HG03064 (cell line): ENCODE measurements around the gene PHYKPL.
"Not testable (repeated sequence)": the region's sequence is repeated elsewhere in the genome, so short reads cannot be mapped to it uniquely, and the experiment has no call there.

Experiments used
- ATAC-seq: cut with Tn5 transposase; IDR thresholded peaks from one replicate; pipeline ENCODE4 v1.9.1; 2021; ENCODE audit warnings: low read depth; ENCODE audit not compliant: unreplicated experiment

PHYKPL gene

DNA sequence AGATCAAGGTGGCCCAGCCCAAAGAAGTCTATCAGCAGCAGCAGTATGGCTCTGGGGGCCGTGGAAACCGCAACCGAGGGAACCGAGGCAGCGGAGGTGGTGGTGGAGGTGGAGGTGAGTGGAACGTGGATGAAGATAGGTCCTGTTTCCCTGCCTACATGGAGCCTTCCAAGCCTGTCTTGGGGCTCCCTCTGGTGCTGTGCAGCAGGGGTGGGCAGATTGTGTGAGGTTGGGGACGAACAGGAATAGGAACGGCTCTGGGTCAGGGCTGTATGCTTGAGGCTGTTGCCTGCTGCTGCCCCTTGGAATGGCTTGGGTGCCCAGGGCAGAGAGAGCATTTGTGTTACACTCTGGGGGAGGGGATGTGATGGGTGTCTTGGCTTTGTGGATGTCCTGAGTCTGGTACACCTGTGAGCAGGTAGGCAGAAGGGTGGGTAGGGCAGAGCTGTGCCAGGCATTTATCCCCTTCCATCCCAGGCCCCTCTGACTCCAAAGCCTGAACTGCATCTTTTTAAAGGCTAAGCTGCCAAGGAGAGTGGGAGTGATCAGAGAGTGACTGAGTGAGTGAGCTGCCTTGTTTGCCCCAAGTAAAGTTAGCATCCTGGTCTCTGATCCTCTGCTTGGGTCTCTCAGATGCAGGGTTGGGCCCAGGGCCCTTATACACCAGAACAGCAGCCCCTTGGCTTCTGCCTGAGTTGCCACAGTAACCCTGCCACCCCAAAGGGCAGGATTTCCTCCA is 23.1 kb downstream of the PHYKPL start:
- ATAC-seq: no peak

DNA sequence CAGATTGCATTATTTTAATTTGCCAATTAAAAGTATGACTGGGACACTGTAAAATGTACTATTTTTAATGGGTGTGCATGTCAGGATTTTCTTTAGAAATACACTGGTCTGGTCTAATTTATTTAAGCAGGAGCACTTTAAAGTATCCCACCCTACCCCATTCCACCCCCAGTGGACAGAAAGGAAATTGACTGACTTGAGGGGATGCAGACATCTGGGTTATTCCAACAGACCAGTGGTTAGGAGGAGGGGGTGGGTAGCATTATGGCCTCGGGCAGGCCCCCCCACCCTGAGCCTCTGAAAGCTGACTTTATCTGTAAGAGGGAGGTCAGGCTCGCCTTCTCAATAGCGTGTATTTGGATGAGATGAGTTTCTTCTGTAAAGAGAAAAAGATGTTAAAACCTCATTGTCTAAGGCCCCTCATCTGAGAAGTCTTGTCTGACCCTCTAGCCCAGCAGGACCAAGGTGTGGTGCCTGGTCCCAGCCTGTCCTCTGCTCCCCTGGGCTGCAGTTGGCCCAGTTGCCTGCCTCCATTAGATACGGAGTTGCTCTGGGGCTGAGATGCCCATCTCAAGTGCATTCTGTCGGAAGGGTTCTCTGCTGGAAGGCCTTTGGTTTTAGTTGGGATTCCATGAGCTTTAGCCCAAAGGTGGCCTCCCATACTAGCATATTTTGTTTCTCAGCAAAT is 23.9 kb downstream of the PHYKPL start:
- no peak for ATAC-seq

DNA sequence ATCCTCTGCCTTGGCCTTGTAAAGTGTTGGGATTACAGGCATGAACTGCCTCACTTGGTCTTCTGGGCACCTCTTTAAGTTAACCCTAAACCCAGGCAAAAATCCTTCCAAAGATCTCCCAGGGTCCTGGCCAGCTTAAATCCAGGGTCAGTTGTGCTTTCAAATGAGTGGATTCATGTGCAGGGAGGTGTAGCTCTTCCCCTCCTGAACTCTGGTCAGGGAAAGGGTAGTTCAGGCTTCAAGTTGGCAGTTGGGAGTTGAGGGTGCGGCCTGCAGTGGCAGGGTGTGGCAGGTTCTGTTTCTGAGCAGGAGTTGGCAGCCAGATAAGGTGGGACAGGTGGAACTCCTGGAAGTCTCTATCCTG is 24.7 kb downstream of the PHYKPL start:
- ATAC-seq: no peak

DNA sequence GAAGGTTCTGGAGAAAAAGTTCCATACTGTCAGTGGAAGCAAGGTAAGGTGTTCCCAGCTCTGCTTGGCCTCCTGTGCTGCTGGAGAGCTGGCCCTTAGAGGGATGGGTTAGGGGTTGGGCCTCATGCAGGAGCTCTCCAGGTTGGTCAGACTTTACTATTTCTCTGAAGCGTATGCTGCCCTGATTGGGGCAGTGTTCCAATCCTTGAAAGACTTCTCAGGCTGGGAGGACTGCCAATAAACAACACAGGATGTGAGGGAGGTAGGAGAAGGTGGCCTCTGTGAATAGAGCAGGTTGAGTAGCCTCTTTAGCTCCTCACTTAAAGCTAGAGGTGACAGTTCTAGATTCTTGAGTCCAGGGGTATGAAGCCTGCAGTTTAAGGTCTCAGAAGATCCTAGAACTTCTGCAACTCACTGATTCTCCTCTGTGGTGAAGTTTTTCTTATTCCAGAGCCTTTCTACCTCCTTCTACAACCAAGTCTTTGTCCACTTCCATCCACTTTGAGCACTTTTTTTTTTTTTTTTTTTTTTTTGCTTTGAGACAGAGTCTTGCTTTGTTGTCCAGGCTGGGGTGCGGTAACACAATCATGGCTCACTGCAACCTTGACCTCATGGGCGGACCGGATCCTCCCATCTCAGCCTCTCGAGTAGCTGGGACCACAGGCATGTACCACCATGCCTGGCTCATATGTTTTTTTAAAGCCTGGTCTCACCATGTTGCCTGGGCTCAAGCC is 25.3 kb downstream of the PHYKPL start:
- no peak for ATAC-seq

DNA sequence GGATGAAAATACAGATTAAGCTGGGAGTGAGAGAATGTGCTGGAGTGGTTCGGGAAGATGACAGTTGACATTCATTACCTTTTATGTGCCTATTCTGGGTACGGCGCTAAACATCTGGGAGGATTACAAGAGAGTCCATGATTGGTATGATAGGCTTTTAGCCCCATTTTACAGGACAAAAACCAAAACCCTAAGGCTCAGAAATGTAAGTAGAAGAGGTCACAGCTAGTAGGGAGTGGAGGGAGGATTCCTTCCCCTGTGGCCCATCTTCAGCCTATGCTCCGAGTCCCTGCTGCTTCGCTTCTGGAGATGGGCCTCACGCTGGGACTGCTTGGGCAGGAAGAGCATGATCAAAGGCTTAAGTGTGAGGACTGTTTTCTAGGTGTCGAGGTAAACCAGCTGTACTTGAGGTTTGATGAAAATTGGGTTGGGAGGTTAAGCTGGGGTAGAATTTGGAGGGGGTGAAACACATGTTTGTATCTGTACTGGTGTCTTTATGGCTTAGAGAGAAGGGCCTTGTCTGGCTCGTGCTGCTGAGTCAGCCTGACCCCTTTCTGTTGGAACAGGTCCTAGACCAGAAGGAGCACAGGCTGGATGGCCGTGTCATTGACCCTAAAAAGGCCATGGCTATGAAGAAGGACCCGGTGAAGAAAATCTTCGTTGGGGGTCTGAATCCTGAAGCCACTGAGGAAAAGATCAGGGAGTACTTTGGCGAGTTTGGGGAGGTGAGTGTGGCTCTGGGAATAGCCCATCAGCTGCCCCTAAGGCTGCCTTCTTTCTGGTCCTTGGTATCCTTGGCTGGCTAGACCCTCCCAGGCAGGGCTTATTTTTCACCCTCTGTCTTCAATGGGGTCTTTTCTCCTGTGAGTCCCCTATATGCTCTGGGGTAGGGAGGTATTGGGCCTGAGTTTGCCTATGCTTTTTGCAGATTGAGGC is 26.2 kb downstream of the PHYKPL start:
- no peak for ATAC-seq

DNA sequence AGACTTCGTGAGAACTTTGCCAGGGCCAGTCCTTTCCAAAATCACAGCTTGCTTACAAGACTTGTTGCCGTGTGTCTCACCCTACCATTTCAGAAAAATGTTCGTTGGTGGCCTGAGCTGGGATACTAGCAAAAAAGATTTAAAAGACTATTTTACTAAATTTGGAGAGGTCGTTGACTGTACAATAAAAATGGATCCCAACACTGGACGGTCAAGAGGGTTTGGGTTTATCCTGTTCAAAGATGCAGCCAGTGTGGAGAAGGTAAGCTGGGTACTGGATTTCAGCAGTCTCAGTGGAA is 26.9 kb downstream of the PHYKPL start:
- ATAC-seq: no peak

DNA sequence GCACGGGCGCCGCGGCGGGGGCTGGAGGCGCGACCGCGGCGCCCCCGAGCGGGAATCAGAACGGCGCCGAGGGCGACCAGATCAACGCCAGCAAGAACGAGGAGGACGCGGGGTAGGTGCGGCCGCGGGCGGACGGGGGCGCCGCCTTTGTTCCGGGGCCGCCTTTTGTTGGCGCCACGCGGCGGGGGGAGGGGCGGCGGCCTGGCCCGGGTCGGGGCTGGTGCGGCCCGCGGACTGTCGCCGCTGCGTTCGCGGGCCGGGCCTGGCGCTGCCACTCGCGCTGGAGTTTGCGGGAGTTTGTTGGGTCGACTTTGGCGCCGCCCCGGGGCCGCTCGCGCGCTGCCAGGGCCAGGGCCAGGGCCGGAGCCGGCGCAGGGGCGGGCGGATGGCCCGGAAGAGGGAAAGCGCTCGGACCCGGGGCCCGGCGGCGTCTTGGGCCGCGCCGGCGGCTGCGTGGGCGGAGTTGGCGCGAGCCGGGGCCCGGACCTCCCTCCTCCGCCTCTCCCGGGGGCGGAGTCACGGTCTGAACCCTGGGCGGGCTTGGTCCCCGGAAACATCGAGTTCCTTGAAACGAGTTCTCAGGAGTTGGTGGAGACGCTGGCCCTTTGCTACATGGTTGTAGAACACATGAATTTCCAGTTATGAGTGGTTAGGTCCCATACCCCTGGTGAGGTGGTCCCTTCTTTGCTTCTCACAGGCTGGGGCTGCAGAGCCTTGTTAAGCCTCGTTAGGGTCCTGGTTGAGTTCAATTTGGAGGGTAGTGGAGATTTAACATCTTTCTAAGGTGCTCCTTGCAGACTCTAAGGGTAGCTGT is 27.5 kb downstream of the PHYKPL start:
- peak; percentile 53 for ATAC-seq

DNA sequence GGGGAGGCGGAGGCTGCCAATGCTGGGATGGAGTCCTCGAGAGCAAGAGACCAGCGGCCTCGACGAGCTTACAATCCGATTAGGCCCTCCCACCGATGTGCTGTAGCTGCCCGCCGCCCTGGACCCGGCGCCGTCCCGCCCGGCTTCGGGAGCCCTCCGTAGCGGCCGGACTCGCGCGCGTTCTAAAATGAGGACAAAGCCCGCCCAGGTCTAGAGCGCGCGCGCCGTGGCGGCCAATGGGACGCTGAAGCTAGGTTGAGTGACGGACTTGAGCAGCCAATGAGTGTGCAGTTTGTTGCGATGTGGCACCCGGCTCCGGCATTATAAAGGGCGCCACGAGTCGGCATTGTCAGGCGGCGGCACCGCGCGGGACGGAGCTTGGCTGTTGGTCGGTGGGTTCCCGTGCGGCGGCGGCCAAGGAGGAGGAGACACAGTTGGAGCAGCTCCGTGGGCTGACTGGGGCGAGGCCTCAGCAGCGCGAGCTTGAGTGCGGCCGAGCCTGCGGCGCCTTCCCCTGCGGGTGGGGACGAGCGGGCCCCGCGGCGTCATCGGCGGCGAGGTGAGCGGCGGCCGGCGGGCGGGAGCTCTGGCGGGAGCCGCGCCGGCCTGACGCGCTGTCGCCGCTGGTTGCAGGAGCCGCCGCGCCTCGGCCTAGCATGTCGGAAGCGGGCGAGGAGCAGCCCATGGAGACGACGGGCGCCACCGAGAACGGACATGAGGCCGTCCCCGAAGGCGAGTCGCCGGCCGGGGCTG is 28.2 kb downstream of the PHYKPL start, which contains the start of gene HNRNPAB:
TSS of gene HNRNPAB (plus strand) at position 352 of the 753 bp plus-strand sequence. CDS start at position 657, 305 bp downstream.
- ATAC-seq: peak; percentile 73

DNA sequence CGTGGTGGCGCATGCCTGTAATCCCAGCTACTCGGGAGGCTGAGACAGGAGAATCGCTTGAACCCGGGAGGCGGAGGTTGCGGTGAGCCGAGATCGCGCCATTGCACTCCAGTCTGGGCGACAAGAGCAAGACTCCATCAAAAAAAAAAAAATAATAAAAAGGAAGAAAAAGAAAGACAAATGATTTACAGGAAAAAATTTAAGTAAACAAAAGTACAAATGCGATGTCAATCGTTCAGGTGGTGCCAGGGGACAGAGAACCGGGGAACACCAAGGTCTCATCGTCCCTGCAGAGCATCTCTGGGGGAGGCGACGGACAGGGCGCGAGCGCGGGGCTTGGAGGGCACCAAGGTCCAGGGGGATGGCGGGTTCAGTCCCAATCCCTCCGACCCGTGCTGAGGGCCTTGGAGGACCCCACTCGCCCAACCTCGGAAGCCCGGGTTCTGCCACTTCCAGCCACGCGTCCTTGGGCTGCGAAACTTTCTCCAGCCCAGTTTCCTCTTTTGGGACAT is 28.9 kb downstream of the PHYKPL start:
- ATAC-seq: no peak

DNA sequence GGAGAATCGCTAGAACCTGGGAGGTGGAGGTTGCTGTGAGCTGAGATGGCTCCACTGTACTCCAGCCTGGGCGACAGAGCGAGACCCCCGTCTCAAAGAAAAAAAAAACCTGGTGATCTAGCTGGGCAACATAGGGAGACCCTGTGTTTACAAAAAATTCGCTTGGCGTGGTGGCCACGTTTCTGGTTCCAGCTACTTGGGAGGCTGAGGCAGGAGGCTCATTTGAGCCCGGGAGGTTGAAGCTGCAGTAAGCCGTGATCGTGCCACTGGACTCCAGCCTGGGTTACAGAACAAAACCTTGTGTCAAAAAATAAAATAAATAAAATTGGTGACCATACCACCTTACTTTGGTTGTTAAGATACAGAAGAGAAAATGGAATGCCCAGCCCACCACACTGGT is 30.1 kb downstream of the PHYKPL start:
- no peak for ATAC-seq

DNA sequence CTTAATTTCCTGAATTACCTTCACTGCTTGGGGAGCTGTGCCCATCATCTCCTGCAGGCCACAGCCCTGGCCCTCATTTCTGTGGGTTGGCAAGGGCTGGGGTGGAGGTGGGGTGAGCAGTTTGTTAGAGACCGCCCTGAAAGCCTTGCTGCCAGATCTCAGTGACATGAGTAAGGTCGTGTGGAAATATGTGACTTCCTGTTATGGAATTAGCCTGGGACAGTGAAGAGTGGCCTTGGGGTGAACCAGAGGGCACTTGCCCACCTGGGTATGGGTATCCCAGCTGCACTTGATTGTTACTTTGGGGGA is 30.7 kb downstream of the PHYKPL start:
- ATAC-seq: no peak

DNA sequence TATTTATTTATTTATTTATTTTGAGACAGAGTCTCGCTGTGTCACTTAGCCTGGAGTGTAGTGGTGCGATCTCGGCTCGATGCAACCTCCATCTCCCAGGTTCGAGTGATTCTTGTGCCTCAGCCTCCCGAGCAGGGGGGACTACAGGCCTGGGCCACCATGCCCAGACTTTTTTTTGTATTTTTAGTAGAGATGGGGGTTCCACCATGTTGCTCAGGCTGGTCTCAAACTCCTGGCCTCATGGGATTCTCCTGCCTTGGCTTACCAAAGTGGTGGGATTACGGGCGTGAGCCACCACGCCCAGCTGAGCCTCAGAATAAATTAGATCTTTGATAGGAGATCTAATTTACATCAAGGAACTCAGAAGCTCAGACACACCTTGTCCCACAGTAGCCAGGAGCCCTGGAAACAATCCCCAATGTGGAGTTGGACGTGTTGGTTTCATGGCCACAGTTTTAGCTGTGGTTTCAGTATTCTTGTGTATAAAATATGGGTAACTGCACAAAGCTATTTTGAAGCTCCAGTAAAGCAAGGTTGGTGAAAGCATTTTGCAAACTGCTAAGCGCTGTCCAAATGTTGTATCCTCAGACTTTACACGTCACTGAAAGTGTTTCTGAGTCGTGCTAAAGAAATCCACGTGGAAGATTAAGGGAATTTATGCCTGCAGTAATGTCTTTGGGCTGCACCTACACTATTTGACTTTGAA is 31.2 kb downstream of the PHYKPL start:
- no peak for ATAC-seq

DNA sequence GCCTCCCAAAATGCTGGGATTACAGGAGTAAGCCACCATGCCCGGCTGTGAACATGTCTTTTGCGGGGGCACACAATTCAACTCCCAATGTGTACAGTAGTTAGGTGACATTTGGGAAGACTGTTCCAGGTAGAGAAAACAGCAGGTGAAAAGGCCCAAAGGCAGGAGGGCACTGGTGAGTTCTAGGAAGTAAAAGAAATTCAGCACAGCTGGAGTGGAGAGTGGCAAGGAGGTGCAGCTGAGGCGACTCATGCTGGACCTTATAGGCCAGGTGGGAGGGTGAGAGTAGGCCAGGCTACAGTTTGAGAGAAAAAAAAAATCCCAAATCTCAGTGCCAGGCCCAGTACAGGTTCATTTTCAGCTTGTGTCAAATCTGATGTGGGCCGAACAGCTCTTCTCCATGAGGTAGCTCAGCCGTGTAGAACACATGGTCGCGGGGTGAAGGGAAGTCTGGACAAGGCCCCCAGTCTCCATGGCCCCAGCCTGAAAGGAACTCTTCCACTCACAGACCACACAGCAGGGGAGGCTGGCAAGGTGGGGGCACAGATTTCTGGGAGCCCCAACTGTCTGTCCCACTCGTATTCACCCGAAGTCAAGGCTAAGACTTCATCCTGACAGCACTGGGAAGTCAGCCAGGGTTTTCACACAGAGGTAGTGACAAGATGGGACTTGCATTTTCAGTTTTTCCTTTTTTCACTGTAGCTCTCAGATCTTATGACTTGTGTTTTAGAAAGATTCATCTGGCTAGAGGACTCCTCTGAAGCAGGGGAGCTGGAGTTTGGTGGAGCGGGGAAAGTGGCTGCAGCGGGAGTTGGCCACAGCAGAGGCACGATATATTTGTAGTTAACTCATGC is 32.8 kb downstream of the PHYKPL start:
- ATAC-seq: no peak

DNA sequence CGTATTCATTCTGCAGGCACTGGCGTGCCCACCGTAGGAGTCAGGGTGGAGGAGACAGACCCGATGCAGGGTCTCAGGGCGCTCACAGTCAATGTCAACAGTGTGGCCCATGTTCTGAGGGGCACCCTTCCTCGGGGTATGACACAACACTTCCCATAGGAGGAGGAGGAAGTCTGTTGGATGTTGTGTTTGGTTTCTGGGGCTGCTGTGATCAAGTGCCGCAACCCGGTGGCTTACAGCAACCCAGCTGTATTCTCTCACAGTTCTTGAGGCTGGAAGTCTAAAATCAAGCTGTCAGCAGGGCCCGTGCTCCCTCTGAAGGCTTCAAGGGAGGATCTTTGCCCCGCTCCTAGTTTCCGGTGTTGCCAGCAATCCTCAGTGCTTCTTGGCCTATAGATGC is 33.9 kb downstream of the PHYKPL start:
- ATAC-seq: no peak

DNA sequence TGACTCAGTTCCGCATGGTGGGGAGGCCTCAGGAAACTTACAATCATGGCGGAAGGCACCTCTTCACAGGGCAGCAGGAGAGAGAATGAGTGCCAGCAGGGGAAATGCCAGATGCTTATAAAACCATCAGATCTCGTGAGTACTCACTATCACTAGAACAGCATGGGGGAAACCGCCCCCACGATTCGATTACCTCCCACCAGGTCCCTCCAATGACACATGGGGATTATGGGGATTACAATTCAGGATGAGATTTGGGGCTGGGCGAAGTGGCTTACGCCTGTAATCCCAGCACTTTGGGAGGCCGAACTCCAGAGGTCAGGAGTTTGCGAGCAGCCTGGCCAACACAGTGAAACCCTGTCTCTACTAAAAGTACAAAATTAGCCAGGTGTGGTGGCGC is 34.5 kb downstream of the PHYKPL start:
- ATAC-seq: not testable (repeated sequence)

DNA sequence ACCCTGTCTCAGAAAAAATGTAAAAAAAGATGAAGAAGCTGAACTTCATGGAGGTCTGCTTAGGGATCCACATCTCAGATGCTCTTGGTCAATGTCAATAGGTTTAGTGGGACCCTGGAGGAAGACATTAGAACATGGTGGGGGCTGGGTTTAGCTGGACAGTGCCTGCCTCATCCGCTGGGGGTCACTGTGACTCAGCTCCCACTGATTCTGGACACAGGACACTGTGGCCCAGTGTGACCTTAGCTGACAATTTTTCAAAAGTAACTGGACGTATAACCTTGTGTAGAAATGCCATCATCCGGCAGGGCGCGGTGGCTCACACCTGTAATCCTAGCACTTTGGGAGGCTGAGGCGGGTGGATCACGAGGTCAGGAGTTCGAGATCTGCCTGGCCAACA is 35.6 kb downstream of the PHYKPL start:
- ATAC-seq: no peak

DNA sequence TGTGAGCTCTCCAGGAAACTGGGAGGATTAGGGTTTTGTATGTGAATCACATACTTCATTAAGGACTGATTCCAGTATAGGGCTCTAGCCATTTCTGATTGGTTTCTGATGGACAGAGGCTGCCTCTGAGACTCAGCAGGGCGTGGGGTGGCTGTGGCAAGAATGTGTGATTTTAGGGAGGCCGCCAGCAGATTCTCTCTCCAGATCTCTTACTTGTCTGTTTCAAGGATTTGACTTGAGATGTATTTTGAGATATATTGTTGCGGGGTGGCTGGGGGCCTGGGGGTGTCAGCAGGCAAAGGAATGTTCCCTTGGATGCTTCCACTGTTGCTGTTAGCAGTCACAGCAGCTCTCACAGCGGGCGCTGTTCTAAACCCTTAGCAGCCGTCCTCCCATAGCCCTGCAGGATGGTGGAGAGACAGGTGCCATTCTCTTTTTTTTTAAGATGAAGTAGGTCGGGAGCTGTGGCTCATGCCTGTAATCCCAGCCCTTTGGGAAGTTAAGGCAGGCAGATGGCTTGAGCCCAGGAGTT is 36.3 kb downstream of the PHYKPL start:
- ATAC-seq: no peak
